ENCODE measurements around the gene MICAL2. TPM values are rescaled to one million over a fixed set of nuclear protein-coding genes. Genes with fewer than 3 reads are reported as not detected.

The MICAL2 gene
- total RNA-seq, 1 donor from 2014 or later, result 4.4 TPM

- peaks cover 3% of the 10 kb centered on the region for H3K4me1 Mint-ChIP-seq (ENCODE audit: low read depth, unreplicated experiment)
- DNase-seq, result no peak
- H3K36me3 Mint-ChIP-seq (ENCODE audit: unreplicated experiment), result no peaks in the 10 kb centered on the region
- TF ChIP-seq CTCF (IDR thresholded peaks at IDR 0.05; ENCODE audit: partially characterized antibody, unreplicated experiment), result no peak
- H3K9me3 Mint-ChIP-seq (ENCODE audit: unreplicated experiment), result peaks cover 3% of the 10 kb centered on the region
- H3K27me3 Mint-ChIP-seq (ENCODE audit: unreplicated experiment), result peaks cover 11% of the 10 kb centered on the region
- H3K27ac Mint-ChIP-seq (ENCODE audit: unreplicated experiment), result no peak overlapping the region
- no peak overlapping the region for H3K4me3 Mint-ChIP-seq (ENCODE audit: unreplicated experiment)
Observed at GRCh38 chr11:12266943-12267342, 156.6 kb downstream of the MICAL2 start.

- H3K27me3 Mint-ChIP-seq (ENCODE audit: unreplicated experiment), result peaks cover 14% of the 10 kb centered on the region
- no peak overlapping the region for H3K27ac Mint-ChIP-seq (ENCODE audit: unreplicated experiment)
- no peaks in the 10 kb centered on the region for H3K36me3 Mint-ChIP-seq (ENCODE audit: unreplicated experiment)
- DNase-seq, result no peak
- peaks cover 6% of the 10 kb centered on the region for H3K4me1 Mint-ChIP-seq (ENCODE audit: low read depth, unreplicated experiment)
- no peak overlapping the region for H3K4me3 Mint-ChIP-seq (ENCODE audit: unreplicated experiment)
- peaks cover 3% of the 10 kb centered on the region for H3K9me3 Mint-ChIP-seq (ENCODE audit: unreplicated experiment)
- no peak for TF ChIP-seq CTCF (IDR thresholded peaks at IDR 0.05; ENCODE audit: partially characterized antibody, unreplicated experiment)
Observed at GRCh38 chr11:12267921-12268320, 157.5 kb downstream of the MICAL2 start.

- Mint-ChIP-seq H3K27me3 (ENCODE audit: unreplicated experiment) (peaks cover 14% of the 10 kb centered on the region), H3K4me3 (ENCODE audit: unreplicated experiment) (no peak overlapping the region), H3K4me1 (ENCODE audit: low read depth, unreplicated experiment) (peaks cover 6% of the 10 kb centered on the region), H3K36me3 (ENCODE audit: unreplicated experiment) (no peaks in the 10 kb centered on the region), H3K27ac (ENCODE audit: unreplicated experiment) (no peak overlapping the region), H3K9me3 (ENCODE audit: unreplicated experiment) (peaks cover 3% of the 10 kb centered on the region)
- DNase-seq, result peak; percentile 48
- TF ChIP-seq CTCF (IDR thresholded peaks at IDR 0.05; ENCODE audit: partially characterized antibody, unreplicated experiment), result no peak
Observed at GRCh38 chr11:12269104-12269441, 158.7 kb downstream of the MICAL2 start.

- Mint-ChIP-seq H3K4me3 (ENCODE audit: unreplicated experiment) (no peak overlapping the region), H3K36me3 (ENCODE audit: unreplicated experiment) (no peaks in the 10 kb centered on the region), H3K4me1 (ENCODE audit: low read depth, unreplicated experiment) (peaks cover 6% of the 10 kb centered on the region), H3K27me3 (ENCODE audit: unreplicated experiment) (peaks cover 14% of the 10 kb centered on the region), H3K27ac (ENCODE audit: unreplicated experiment) (no peak overlapping the region), H3K9me3 (ENCODE audit: unreplicated experiment) (peaks cover 3% of the 10 kb centered on the region)
- no peak for TF ChIP-seq CTCF (IDR thresholded peaks at IDR 0.05; ENCODE audit: partially characterized antibody, unreplicated experiment)
- no peak for DNase-seq
Observed at GRCh38 chr11:12269446-12270214, 159.2 kb downstream of the MICAL2 start.

GRCh38 chr11:12270215-12270797, 159.9 kb downstream of the MICAL2 start:
- H3K36me3 Mint-ChIP-seq (ENCODE audit: unreplicated experiment), result no peaks in the 10 kb centered on the region
- peaks cover 6% of the 10 kb centered on the region for H3K4me1 Mint-ChIP-seq (ENCODE audit: low read depth, unreplicated experiment)
- no peak for TF ChIP-seq CTCF (IDR thresholded peaks at IDR 0.05; ENCODE audit: partially characterized antibody, unreplicated experiment)
- no peak overlapping the region for H3K27ac Mint-ChIP-seq (ENCODE audit: unreplicated experiment)
- peaks cover 3% of the 10 kb centered on the region for H3K9me3 Mint-ChIP-seq (ENCODE audit: unreplicated experiment)
- DNase-seq, result no peak
- H3K27me3 Mint-ChIP-seq (ENCODE audit: unreplicated experiment), result peaks cover 17% of the 10 kb centered on the region
- H3K4me3 Mint-ChIP-seq (ENCODE audit: unreplicated experiment), result no peak overlapping the region

All from glutamatergic neuron (in vitro differentiated cells).